Esophagus squamous epithelium (tissue), 4 donors: ENCODE results near the gene MROH2B.

Experiments
- CTCF ChIP-seq, 6 experiments: fragments of 450-650 bp in 4 of 6; fragments of 200-600 bp in 2 of 6; sonication (generic) in 2 of 6; IDR thresholded peaks; one replicate each; pipeline ENCODE4 v1.5.1; 2016 to 2019; ENCODE audit warnings: antibody characterized with exemption in 6 of 6, mild to moderate bottlenecking in 4 of 6, moderate library complexity in 4 of 6
- POLR2A ChIP-seq, 4 donors: fragments of 450-650 bp; IDR thresholded peaks; one replicate each; pipeline ENCODE4 v1.6.1; 2017; ENCODE audit warnings: antibody characterized with exemption in 4 of 4, mild to moderate bottlenecking in 4 of 4, moderate library complexity in 3 of 4

- TF ChIP-seq POLR2A (IDR thresholded peaks at IDR 0.05) (no peak), CTCF (IDR thresholded peaks at IDR 0.05) (no peak)
Observed at GRCh38 chr5:40999142-40999541, 72.0 kb downstream of the MROH2B start.
